GM12872 (cell line): ENCODE results near the gene MIOS.

ENCODE experiments used
- CTCF ChIP-seq: IDR thresholded peaks from 3 replicates; pipeline ENCODE4 v1.5.1; 2011; ENCODE audit warnings: low read depth, mild to moderate bottlenecking, low read length, moderate library complexity; ENCODE audit not compliant: insufficient read depth

Gene MIOS

DNA sequence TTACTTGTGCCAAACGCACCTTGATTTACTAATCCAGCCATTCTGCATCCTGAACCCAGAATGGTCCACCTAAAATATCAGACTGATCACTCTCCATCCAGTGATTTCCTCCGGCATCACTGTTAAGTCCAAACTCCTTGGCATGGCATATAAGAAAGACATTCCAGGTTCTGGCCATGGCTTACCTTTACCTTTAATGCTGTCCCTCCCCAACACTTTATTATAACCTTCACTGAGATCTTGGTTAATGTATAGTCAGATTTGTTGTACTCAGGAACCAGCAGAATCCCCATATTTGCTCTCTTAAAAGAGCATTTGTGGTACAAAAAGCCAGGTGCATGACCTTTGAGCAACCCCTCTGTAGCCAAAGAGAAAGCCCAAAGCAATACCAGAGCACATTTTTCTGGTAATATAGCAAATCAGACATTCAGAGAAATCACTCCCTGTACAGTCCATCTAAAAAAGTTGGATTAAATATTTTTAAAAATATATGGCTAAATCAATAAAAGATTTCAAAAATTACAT lies 84.1 kb downstream of the MIOS start:
- TF ChIP-seq CTCF = no peak

GRCh38 chr7:7651479-7651878 lies 84.8 kb downstream of the MIOS start:
- no peak for TF ChIP-seq CTCF

DNA sequence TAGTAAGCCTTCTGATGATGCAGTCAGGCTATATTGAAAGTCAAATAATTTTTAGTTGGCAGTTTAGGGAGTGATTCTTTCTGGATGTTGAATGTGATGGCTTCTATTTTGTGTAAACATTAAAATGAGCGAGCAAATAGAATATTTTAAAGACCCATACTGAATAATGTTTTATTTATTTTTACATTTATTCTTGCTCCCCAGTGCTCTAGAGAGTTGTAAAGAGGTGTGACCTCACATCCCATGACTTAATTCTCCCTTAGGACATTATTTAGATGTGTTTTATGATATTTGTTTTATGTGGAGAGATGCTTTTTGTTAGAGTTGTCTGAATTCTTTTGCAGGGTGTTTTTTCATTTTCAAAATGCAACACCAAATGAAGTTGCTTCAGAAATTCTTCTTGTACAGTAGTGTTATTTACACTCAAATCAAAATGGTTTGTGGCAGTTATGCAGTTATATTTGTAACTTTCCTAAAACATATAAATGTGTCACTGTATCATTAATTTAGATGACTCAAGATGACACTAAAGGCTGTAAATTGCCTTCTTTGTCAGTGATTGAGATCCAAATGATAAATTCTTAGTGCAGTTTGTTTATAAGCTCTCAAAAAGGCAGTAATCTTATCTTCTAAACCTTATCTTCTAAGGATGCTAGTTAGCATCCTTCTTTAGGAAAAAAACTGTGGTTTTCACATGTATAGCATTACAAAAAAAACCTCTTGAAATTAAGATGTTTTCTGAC lies 86.3 kb downstream of the MIOS start:
- no peak for TF ChIP-seq CTCF

GRCh38 chr7:7653593-7654187 lies 87.0 kb downstream of the MIOS start:
- peak; percentile 79 for TF ChIP-seq CTCF

GRCh38 chr7:7654964-7655715 lies 88.5 kb downstream of the MIOS start:
- no peak for TF ChIP-seq CTCF
